ENCODE results near the gene FNDC1. TPM values are rescaled to one million over a fixed set of nuclear protein-coding genes. Genes with fewer than 3 reads are reported as not detected.
"Not testable (repeated sequence)": the region's sequence is repeated elsewhere in the genome, so short reads cannot be mapped to it uniquely, and the experiment has no call there.

FNDC1 gene
- not detected for total RNA-seq

DNA sequence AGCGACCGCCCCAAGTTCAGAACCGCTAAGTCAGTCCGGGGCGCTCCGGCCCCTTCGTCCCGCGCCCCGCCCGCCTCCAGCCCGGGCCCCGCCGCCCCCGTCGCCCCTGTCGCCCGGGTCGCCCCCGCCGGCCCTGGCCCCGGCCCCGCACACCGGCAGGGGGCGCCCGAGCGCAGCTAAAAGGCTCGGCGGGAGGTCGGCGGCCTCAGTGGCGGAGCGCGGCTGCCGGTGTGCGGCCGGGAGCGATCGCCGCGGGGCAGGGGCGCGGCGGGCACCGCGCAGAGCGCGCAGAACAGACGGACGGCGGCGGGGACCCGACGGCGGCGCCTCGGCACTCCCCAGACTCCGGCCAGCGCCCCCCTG lies at the start of gene FNDC1:
TSS of gene FNDC1 (plus strand) at position 208 of the 363 bp plus-strand sequence. CDS start 197 bp downstream, outside the sequence.
- Histone ChIP-seq H3K4me3 (ENCODE audit: low read length) (no peak within 1 kb of the TSS), H3K27me3 (ENCODE audit: insufficient read depth, low read length) (peaks cover 84% of the 10 kb centered on the region), H3K9me3 (ENCODE audit: low read depth, low read length) (no peaks in the 10 kb centered on the region), H3K4me1 (ENCODE audit: insufficient read depth, low read length) (peaks cover 15% of the 10 kb centered on the region)

DNA sequence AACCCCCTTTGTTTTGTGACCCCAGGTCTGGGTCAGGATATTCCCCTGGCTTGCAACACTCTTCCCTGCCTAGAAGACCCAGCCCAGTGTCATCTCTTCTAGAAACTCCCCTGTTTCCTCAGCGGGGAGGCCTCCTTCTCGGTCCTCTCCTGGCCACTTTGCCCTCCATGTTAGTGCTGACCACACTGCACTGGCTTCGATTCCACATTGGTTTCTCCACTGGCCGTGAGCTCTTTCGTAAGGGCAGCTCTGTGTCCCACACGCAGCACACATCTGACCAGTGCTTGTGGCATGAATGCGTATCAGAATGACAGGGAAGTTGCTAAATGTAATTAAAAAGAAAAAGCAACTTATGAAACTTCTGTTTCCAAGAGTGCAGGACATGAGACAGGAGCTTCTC lies 49.4 kb upstream of the FNDC1 start:
- Histone ChIP-seq H3K4me1 (ENCODE audit: insufficient read depth, low read length) (peaks cover 83% of the 10 kb centered on the region), H3K9me3 (ENCODE audit: low read depth, low read length) (no peaks in the 10 kb centered on the region), H3K4me3 (ENCODE audit: low read length) (no peak overlapping the region), H3K27me3 (ENCODE audit: insufficient read depth, low read length) (no peaks in the 10 kb centered on the region)

DNA sequence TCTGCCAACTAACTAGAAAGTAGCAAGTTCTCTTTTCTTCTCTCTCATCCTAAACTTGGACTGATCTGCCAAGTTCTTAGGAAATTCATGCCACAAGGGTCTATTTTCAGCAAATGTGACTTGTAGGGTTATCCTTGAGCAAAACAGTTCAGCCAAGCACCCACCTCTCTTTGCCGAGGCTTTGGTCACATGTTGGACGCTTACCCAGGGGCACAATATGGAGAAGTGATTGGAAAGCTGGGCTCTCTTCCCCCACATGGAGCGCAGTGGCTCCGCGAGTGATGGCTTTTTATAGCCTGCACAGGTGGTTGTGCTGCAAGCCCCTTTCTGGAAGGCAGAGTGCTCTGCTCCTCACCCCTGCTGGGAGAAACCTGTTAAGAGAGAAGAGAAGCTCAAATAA lies 47.7 kb upstream of the FNDC1 start:
- Histone ChIP-seq H3K9me3 (ENCODE audit: low read depth, low read length) (no peaks in the 10 kb centered on the region), H3K4me1 (ENCODE audit: insufficient read depth, low read length) (peaks cover 75% of the 10 kb centered on the region), H3K4me3 (ENCODE audit: low read length) (no peak overlapping the region)

DNA sequence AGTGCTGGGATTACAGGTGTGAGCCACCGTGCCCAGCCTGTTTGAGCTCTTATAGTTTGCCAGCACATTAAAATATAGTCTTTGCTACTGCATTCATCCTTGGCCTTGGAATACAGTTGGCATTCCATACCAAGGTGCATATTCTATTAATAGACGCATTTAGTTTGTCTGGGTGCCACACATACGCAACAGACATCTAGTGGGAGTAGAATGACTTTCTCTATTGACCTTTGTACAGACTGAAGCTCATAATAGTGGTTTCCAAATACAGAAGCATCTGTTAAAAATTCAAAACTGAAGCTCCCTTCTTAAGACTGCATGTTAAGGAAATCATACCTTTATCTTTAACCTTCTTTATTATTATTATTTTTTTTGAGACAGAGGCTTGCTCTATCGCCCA lies 46.7 kb upstream of the FNDC1 start:
- peaks cover 73% of the 10 kb centered on the region for H3K4me1 ChIP-seq (ENCODE audit: insufficient read depth, low read length)
- H3K9me3 ChIP-seq (ENCODE audit: low read depth, low read length) = no peaks in the 10 kb centered on the region
- no peaks in the 10 kb centered on the region for H3K27me3 ChIP-seq (ENCODE audit: insufficient read depth, low read length)
- H3K4me3 ChIP-seq (ENCODE audit: low read length) = no peak overlapping the region

More for the DNA sequence above, 47.7 kb upstream of the FNDC1 start:
- H3K27me3 ChIP-seq (ENCODE audit: insufficient read depth, low read length) = no peaks in the 10 kb centered on the region

DNA sequence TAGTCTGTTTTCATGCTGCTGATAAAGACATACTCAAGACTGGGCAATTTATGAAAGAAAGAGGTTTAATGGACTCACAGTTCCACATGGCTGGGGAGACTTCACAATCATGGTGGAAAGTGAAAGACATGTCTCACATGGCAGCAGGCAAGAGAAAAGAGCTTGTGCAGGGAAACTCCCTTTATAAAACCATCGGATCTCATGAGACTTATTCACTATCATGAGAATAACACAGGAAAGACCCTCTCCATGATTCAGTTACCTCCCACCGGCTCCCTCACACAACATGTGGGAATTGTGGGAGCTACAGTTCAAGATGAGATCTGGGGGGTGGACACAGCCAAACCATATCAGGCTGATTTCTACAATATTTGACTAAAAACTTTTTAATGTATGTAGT lies 45.4 kb upstream of the FNDC1 start:
- H3K27me3 ChIP-seq (ENCODE audit: insufficient read depth, low read length); H3K4me3 ChIP-seq (ENCODE audit: low read length); H3K9me3 ChIP-seq (ENCODE audit: low read depth, low read length): not testable (repeated sequence)
- H3K4me1 ChIP-seq (ENCODE audit: insufficient read depth, low read length) = peaks cover 63% of the 10 kb centered on the region

DNA sequence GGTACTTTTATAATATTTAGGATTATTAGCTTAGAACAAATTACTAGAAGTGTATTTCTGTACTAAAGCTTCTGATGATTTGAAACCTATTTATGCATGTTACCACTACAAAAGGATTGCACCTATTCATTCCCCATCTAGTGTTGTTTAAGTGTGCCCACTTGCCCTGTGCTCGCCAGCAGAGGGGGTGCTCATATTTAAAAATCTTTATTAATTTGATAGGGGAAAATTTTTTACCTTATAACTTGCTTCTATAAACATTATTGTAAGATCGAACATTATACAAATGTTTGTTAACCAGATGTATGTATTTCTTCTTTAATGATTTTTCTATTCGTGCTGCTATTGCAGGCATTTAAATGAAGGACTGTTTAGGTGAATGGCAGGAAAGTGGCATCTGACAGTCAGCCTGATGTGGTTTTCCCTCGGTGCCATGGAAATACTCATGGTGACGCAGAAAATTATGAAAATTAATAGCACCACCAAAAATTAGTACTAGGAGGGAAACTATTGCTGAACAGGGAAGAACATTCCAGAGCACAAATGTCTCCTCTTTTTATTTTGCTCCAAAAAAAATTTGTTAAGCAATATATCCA lies 44.1 kb upstream of the FNDC1 start:
- Histone ChIP-seq H3K4me3 (ENCODE audit: low read length) (no peak overlapping the region), H3K4me1 (ENCODE audit: insufficient read depth, low read length) (peaks cover 51% of the 10 kb centered on the region), H3K27me3 (ENCODE audit: insufficient read depth, low read length) (no peaks in the 10 kb centered on the region), H3K9me3 (ENCODE audit: low read depth, low read length) (no peaks in the 10 kb centered on the region)

DNA sequence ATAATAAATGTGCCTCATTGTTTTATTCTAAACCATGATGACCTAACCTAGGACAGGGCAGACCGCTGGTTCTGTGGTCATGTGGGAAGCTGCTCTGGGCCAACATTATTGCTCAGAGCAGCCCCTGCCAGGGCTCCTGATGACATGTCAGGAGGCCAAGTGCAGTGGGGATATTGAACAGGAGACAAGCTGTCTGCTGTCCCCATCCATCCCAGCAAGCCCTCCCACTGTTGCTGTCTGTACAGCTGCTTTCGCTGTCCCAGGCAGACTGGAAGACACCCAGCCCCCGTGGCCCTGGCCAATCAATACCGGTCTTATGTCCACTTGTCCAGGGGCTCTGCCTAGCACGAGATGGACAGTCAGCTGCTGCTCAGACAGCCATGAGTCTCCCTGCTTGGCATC lies 43.2 kb upstream of the FNDC1 start:
- peaks cover 44% of the 10 kb centered on the region for H3K4me1 ChIP-seq (ENCODE audit: insufficient read depth, low read length)

DNA sequence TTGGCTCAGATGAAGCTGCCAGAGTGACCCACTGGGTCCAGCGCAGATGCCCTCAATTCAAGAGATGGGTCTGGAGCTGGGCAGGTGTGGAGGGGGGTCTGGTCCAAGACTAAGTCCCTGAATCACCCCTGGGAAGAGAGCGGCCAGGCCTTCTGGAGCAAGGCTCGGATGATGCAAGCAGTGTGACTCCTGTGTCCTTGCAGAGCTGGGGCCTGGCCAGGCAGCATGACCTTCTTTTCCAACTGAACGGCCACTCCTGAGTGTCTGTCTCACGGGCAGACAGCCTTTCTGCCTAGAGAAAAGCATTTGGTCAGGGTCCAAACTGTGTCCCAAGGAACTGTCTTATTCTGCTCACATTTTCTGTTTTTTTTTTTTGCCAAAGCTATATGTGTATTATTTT lies 42.6 kb upstream of the FNDC1 start:
- no peaks in the 10 kb centered on the region for H3K9me3 ChIP-seq (ENCODE audit: low read depth, low read length)
- no peaks in the 10 kb centered on the region for H3K27me3 ChIP-seq (ENCODE audit: insufficient read depth, low read length)
- H3K4me3 ChIP-seq (ENCODE audit: low read length) = no peak overlapping the region
- H3K4me1 ChIP-seq (ENCODE audit: insufficient read depth, low read length) = peaks cover 37% of the 10 kb centered on the region

More for the DNA sequence above, 43.2 kb upstream of the FNDC1 start:
- no peak overlapping the region for H3K4me3 ChIP-seq (ENCODE audit: low read length)
- no peaks in the 10 kb centered on the region for H3K27me3 ChIP-seq (ENCODE audit: insufficient read depth, low read length)
- H3K9me3 ChIP-seq (ENCODE audit: low read depth, low read length) = no peaks in the 10 kb centered on the region

DNA sequence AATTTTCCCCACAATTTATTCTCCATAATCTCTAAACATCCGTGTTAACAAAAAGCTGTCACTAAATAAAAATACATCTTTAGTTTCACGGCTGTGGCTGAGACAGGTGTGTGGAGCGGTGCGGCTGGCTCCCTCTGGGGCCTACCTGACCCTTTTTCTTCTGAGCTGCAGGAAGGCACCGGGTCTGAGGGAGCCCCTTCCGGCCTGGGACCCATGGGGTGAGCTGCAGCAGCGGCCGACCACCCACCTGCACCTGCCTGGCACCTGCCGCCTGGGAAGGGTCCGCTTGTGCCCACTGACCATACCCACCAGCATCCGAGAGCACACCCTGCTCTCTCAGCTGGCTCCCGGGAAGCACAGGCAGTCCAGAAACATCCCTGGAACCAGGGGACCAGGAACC lies 41.5 kb upstream of the FNDC1 start:
- no peak overlapping the region for H3K4me3 ChIP-seq (ENCODE audit: low read length)
- no peaks in the 10 kb centered on the region for H3K27me3 ChIP-seq (ENCODE audit: insufficient read depth, low read length)
- peaks cover 28% of the 10 kb centered on the region for H3K4me1 ChIP-seq (ENCODE audit: insufficient read depth, low read length)
- no peaks in the 10 kb centered on the region for H3K9me3 ChIP-seq (ENCODE audit: low read depth, low read length)

DNA sequence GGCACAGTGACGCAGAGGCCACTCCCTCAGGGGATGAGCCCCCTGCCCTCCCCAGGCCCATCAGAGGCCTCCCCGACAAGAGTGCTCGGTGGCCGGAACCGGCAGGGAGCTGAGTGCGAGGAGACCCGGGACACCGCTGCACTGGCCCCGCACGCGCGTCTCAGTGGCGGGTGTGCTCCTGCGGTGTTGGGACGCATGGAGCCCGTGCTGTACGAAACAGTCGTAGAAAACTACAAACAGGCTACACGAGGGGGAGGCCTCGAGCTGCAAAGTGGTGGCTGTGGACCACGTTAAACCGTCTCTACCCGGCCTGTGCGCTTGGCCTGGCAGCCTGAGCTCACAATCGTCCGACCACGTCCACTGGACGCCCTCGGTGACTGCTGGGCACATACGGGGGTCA lies 40.2 kb upstream of the FNDC1 start:
- Histone ChIP-seq H3K4me3 (ENCODE audit: low read length) (no peak overlapping the region), H3K27me3 (ENCODE audit: insufficient read depth, low read length) (no peaks in the 10 kb centered on the region), H3K9me3 (ENCODE audit: low read depth, low read length) (no peaks in the 10 kb centered on the region), H3K4me1 (ENCODE audit: insufficient read depth, low read length) (peaks cover 20% of the 10 kb centered on the region)

DNA sequence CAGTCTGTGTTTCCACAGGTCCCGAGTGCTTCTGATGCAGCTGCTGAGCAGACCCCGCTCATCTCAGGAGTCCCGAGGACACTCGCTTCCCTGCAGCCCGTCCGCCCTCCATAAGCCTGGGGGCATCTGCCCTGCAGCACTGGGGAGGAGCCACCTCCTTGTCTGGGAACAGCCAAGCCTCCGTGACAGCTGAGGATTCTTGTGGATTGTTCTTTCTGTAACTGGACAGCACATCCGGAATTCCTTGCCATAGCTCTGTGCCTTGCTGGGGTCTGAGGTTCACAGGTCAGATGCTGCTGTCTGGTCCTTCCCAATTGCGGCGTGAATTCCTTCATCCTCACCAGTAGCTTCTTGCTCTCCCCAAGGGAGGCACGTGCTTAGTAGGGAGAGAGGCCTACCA lies 38.4 kb upstream of the FNDC1 start:
- Histone ChIP-seq H3K9me3 (ENCODE audit: low read depth, low read length) (no peaks in the 10 kb centered on the region), H3K27me3 (ENCODE audit: insufficient read depth, low read length) (no peaks in the 10 kb centered on the region), H3K4me3 (ENCODE audit: low read length) (no peak overlapping the region), H3K4me1 (ENCODE audit: insufficient read depth, low read length) (peaks cover 23% of the 10 kb centered on the region)

DNA sequence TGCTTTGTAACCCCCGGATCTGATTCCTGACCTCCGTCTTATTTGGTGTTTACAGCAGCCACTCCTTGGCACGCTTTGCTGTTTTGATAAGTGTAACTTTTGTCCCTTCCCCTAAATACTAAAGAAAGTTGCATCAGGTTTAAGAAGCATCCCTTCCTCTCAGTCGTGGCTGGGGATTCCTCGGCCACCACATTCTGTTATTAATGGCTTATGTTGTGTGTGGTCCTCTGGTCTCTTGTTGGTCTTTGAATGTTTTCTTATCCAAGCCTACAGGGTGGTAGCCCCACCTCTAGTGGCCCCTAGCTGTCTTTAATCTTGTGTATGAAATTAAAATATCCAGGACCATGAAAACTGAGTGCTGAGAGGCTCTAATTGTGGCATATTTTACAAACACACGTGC lies 37.5 kb upstream of the FNDC1 start:
- Histone ChIP-seq H3K9me3 (ENCODE audit: low read depth, low read length) (no peaks in the 10 kb centered on the region), H3K4me1 (ENCODE audit: insufficient read depth, low read length) (peaks cover 14% of the 10 kb centered on the region), H3K27me3 (ENCODE audit: insufficient read depth, low read length) (no peaks in the 10 kb centered on the region), H3K4me3 (ENCODE audit: low read length) (no peak overlapping the region)

DNA sequence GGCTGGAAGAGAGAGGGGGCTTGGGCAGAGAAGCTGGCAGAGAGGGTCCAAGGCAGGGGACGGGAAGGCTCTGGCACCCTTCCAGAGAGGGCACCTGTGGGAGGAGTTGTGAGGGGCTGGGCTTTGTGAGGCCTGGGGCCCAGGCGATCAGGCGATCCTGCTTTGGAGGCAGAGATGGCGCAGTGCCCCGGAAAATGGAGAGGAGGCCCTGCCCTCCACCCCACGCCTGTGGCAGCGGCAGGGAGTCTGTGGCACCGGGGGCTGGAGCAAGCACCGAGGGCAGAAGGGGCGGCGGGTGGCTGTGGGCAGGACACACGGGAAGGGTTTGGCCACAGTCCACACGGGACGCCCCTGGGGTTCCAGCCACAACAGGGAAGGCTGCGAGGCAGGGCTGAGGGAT lies 36.5 kb upstream of the FNDC1 start:
- no peaks in the 10 kb centered on the region for H3K9me3 ChIP-seq (ENCODE audit: low read depth, low read length)
- H3K27me3 ChIP-seq (ENCODE audit: insufficient read depth, low read length) = no peaks in the 10 kb centered on the region
- peaks cover 7% of the 10 kb centered on the region for H3K4me1 ChIP-seq (ENCODE audit: insufficient read depth, low read length)
- H3K4me3 ChIP-seq (ENCODE audit: low read length) = no peak overlapping the region

DNA sequence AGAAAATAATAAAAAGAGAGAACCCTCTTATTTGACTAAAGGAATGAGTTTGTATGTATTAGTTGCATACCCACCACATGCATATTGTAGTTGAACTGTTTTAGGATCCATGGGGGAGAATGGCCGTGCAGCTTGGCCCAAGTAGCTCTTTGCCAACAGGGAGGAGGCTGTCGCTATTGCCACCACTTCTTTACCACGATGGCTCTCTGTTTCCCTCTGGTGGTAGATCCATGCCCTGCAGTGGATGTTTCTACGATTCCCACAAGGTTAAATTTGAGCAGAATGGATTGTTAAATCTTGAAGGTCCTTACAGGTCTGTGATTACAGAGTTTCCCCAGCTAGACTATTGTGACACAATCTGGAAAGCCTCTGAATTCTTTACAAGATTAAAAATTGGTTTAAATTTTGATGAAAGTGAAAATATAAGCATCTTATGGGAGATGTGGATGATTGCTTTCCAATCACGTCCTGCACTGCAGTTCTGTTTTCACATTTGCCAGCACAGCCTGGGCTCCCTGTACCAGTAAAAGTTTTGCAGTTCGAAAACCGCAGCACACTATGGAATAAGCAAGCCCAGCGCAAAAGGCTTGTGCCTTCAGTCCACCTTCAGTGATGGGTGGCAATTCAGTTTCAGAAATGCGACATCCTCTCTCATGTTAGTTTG lies 34.4 kb upstream of the FNDC1 start:
- Histone ChIP-seq H3K9me3 (ENCODE audit: low read depth, low read length) (no peaks in the 10 kb centered on the region), H3K27me3 (ENCODE audit: insufficient read depth, low read length) (no peaks in the 10 kb centered on the region), H3K4me3 (ENCODE audit: low read length) (no peak overlapping the region), H3K4me1 (ENCODE audit: insufficient read depth, low read length) (peaks cover 5% of the 10 kb centered on the region)

DNA sequence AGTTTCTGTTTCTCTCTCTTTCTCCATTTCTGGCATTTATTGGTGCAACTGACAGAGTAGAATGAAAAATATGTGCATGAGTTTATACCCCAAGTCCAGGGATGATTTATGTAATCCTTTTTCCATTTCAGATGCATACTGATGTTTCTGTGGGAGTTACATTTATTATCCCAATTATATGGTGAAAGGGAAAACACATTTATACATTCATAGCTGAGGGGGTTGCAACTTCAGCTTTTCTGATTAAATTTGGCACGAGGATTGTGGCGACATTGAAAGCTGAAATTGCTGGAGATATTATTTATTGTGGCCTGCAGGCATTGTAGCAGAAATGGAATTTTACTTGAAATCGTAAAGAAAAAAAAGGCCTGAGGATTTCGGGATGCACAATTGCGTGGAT lies 31.5 kb upstream of the FNDC1 start:
- Histone ChIP-seq H3K4me3 (ENCODE audit: low read length) (no peak overlapping the region), H3K4me1 (ENCODE audit: insufficient read depth, low read length) (peaks cover 5% of the 10 kb centered on the region), H3K27me3 (ENCODE audit: insufficient read depth, low read length) (no peaks in the 10 kb centered on the region), H3K9me3 (ENCODE audit: low read depth, low read length) (no peaks in the 10 kb centered on the region)

DNA sequence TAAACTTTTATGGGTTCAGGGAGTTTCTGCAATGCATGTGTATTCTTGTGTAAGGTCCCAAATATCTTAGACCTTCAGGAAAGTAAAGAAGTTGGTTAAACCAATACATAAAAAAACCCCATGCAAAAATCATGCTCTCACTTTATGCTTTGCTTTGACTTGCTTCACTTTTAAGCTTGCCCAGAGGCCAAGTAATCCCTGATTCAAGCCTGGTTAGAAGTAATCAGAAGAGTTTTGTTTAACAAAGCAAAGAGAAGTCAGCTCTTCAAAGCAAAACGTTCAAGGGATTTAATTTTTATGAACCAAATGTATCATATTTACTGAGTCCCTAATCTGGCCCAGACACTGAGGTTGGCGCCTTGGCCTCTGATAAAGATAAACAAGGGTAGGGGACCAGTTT lies 26.7 kb upstream of the FNDC1 start:
- H3K4me3 ChIP-seq (ENCODE audit: low read length) = no peak overlapping the region
- H3K4me1 ChIP-seq (ENCODE audit: insufficient read depth, low read length) = no peaks in the 10 kb centered on the region
- H3K9me3 ChIP-seq (ENCODE audit: low read depth, low read length) = no peaks in the 10 kb centered on the region
- H3K27me3 ChIP-seq (ENCODE audit: insufficient read depth, low read length) = no peaks in the 10 kb centered on the region

Data from mononuclear cell (primary cell).